ENCODE results near the gene TPPP.
"Not testable (repeated sequence)": the region's sequence is repeated elsewhere in the genome, so short reads cannot be mapped to it uniquely, and the experiment has no call there.

The TPPP gene
- total RNA-seq = 1.4 to 1.7 reads per million in 2 donors

GRCh38 chr5:693271-694041, at the start of gene TPPP:
TPPP (minus strand) TSS chr5:693352; CDS start chr5:678060, 15,292 bp downstream.
- peak; percentile 71 for DNase-seq

- not testable (repeated sequence) for DNase-seq
These were observed 49.1 kb upstream of the TPPP start for GRCh38 chr5:742276-742675.

GRCh38 chr5:734145-734544, 41.0 kb upstream of the TPPP start:
- not testable (repeated sequence) for DNase-seq

- DNase-seq = not testable (repeated sequence)
These were observed 39.8 kb upstream of the TPPP start for GRCh38 chr5:732754-733454.

- DNase-seq = not testable (repeated sequence)
These were observed 36.1 kb upstream of the TPPP start for GRCh38 chr5:729225-729624.

GRCh38 chr5:727087-727486, 33.9 kb upstream of the TPPP start:
- DNase-seq = not testable (repeated sequence)

GRCh38 chr5:723865-724264, 30.7 kb upstream of the TPPP start:
- DNase-seq = not testable (repeated sequence)

- not testable (repeated sequence) for DNase-seq
These were observed 30.2 kb upstream of the TPPP start for GRCh38 chr5:723309-723708.

GRCh38 chr5:719379-719778, 26.2 kb upstream of the TPPP start:
- DNase-seq = not testable (repeated sequence)

GRCh38 chr5:717143-717542, 24.0 kb upstream of the TPPP start:
- DNase-seq = no peak

- not testable (repeated sequence) for DNase-seq
These were observed 23.6 kb upstream of the TPPP start for GRCh38 chr5:716740-717139.

GRCh38 chr5:715636-716035, 22.5 kb upstream of the TPPP start:
- not testable (repeated sequence) for DNase-seq

GRCh38 chr5:714215-715118, 21.3 kb upstream of the TPPP start:
- not testable (repeated sequence) for DNase-seq

- not testable (repeated sequence) for DNase-seq
These were observed 20.5 kb upstream of the TPPP start for GRCh38 chr5:713686-714085.

GRCh38 chr5:708848-709517, 15.8 kb upstream of the TPPP start:
- not testable (repeated sequence) for DNase-seq

- DNase-seq = not testable (repeated sequence)
These were observed 15.2 kb upstream of the TPPP start for GRCh38 chr5:708374-708773.

- DNase-seq = not testable (repeated sequence)
These were observed 13.0 kb upstream of the TPPP start for GRCh38 chr5:706127-706526.

- DNase-seq = not testable (repeated sequence)
These were observed 3.9 kb upstream of the TPPP start for GRCh38 chr5:696753-697702.

GRCh38 chr5:696191-696590, 3.0 kb upstream of the TPPP start:
- DNase-seq = not testable (repeated sequence)

- not testable (repeated sequence) for DNase-seq
These were observed 2.3 kb upstream of the TPPP start for GRCh38 chr5:695475-695874.

- DNase-seq = not testable (repeated sequence)
These were observed 885 bp upstream of the TPPP start for GRCh38 chr5:694042-694431.
